Gastroesophageal sphincter (tissue), 3 donors: Measurements from ENCODE around the gene SPEG.

Source experiments
- CTCF ChIP-seq, 4 experiments: fragments of 200-600 bp in 2 of 4; fragments of 450-650 bp in 2 of 4; sonication (generic) in 1 of 4; IDR thresholded peaks; one replicate each; pipeline ENCODE4 v1.5.1; 2017 to 2019; ENCODE audit warnings: antibody characterized with exemption in 4 of 4, mild to moderate bottlenecking in 2 of 4, moderate library complexity in 2 of 4
- EP300 ChIP-seq: sonication (generic); formaldehyde crosslinking; IDR thresholded peaks from one replicate; pipeline ENCODE4 v1.6.1; 2017; ENCODE audit warnings: antibody characterized with exemption, mild to moderate bottlenecking
- POLR2A ChIP-seq, 2 donors: fragments of 450-650 bp; IDR thresholded peaks; one replicate each; pipeline ENCODE4 v1.6.1; 2017; ENCODE audit warnings: antibody characterized with exemption in 2 of 2, mild to moderate bottlenecking in 2 of 2, moderate library complexity in 1 of 2
- POLR2AphosphoS5 ChIP-seq: sonication (generic); formaldehyde crosslinking; IDR thresholded peaks from one replicate; pipeline ENCODE4 v1.6.1; 2017; ENCODE audit warnings: antibody characterized with exemption

GRCh38 chr2:219470429-219470828 lies 35.8 kb downstream of the SPEG start:
- TF ChIP-seq POLR2A (IDR thresholded peaks at IDR 0.05) (no peak), CTCF (IDR thresholded peaks at IDR 0.05) (no peak), POLR2AphosphoS5 (no peak), EP300 (no peak)
